A172 (cell line): ENCODE results near the gene ADGRG7. TPM values are rescaled to one million over a fixed set of nuclear protein-coding genes. Genes with fewer than 3 reads are reported as not detected.
"Not testable (repeated sequence)": the region's sequence is repeated elsewhere in the genome, so short reads cannot be mapped to it uniquely, and the experiment has no call there.

Source experiments
- DNase-seq: peaks from one replicate; pipeline ENCODE4 v3.0.0-alpha.2; 2015; ENCODE audit warnings: low spot score
- total RNA-seq: library from RNA; depleted of rRNA; stranded (reverse); fragments of >200 nt; shearing (Covaris generic); gene quantifications from 2 replicates; pipeline ENCODE4 v1.2.3, GENCODE V29; 2014

The ADGRG7 gene
- total RNA-seq, 1 experiment from 2014 or later: not detected

DNA sequence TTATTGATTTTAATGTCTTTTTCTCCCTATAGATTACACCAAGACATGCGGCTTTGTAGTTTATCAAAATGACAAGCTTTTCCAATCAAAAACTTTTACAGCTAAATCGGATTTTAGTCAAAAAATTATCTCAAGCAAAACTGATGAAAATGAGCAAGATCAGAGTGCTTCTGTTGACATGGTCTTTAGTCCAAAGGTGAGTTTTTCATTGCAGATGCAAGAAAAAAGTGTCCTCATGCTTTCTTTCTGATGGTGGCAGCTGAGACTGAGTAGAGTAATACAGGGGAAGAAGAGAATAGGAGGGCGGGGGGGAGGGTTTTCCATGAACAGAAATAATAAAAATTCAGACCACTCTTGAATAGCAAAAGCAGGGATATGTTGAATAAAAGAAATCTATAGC is 36.5 kb downstream of the ADGRG7 start:
- no peak for DNase-seq

DNA sequence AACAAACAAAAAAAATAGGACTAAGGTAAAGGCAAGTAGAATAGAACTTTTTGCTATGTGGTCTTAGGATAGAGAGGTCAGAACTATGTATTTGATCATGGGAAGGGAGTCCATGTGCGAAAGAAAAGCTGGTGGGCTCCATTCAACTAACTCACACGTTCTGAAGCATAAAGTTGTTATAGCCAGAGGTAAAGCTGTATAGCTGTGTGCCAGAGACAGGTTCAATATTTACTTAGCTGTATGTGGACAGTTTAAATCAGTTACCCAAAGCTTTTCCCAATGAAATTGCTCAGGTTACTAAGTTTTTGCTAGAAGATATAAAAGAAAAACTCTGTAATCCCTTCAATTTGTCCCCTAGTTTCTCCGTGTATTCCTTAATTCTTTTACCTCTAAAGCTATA is 37.8 kb downstream of the ADGRG7 start:
- no peak for DNase-seq

DNA sequence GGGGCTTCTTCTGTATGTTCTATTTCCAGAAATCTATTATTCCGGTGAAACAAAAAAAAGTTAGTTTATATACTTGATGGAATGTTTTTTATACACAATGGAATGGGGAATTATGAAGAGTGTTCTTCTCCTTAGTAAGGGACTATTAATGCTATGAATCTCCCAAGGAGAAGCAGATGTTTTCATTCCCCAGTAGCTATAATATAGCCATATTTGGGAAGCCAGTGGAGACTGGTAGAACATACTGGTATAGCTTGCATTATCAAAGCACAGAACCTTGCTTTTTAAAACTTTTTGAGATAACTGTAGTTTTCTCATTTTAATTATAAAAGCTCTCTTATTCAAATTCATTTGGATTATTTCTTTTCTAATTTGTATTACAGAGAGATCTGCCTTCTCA is 38.3 kb downstream of the ADGRG7 start:
- no peak for DNase-seq

DNA sequence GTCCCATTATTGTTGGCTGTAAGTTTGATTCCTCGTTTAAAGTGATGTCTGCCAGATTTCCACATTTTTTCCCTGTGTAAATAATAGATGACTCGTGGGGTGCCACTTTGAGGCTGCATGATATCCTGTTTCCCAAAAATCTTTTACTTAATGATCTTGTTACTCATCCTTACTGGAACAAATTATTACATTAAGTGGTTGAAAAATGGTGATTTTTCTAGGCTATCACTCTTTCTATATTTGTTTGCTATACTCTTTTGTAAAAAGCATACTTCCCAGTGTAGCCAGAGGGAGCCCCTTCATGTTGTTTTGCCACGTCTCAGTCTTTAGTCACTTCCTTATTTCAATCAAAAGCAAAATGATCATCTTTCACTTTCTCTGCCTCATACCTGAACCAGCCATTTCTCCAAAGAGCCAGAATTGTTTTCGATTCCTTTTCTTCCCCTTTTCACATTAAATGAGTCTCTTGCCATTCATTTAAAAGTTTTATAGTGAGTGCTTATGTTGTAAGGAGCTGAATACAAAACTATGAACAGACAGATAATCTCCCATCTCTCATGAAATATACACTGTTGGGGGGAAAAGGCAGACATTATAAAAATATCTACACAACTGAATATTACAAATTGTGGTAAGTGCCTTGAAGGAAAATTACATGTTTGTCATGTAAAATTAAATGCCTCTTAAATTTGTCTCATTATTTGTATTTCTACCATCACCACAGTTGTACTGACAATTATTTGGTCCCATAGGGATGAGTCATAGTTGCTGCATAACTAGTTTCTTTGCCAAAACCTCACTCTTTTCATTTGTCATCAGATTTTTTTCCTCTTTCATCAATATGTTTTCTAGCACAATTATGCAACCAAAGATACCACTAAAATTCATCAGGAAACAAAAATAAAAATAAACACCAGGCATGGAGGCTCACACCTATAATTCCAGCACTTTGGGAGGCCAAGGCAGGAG is 41.5 kb downstream of the ADGRG7 start:
- DNase-seq: peak; percentile 49

DNA sequence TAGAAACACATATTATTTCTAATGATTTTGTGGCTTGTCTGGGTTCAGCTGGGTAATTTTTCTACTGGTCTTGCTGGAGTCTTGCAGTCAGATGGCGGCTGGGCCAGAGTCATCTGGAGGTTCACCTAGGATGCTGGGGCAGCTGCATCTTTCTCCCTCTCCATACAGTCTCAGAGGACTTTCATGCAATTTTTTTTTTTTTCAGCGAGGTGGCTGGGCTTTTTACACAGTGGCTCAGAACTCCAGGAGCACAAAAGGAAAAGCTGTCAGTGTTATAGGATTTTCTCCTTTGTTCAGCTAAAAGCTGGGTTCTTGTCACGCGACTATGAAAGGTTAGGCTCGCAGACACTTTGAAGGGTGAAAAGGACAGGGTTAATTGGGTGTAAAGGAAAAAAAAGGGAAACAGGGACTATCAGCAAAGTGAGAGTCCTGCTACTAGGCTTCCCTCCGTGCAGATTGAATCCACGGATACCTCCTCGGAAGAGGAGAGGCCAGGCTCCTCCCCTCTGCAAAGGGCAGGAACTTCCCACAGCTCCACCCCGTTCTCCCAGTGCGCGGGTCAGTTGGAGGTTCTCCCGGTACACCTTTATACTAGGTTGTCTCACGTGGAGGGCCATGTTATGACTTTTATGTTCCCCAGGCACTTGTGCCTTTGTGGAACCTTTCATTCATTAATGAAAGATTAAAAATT is 44.3 kb downstream of the ADGRG7 start:
- no peak for DNase-seq

DNA sequence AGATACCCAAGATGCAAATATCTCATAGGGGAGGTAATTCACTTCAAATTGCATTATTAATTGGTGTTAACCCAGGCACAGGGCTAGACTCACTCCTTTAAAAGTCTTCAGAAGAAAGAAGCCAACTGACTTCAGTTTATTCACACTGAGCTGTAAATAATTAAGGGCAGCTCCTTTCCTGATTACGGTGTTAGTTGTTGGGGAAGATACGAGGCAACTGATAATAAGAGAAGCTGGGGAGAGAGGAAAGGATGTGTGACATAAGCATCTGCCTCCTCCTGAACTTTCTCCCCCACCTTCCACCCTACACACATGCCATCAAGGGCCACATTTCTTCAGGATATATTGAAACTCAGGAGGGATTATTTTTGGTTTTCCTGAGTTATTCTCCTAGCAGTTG is 47.5 kb downstream of the ADGRG7 start:
- no peak for DNase-seq

DNA sequence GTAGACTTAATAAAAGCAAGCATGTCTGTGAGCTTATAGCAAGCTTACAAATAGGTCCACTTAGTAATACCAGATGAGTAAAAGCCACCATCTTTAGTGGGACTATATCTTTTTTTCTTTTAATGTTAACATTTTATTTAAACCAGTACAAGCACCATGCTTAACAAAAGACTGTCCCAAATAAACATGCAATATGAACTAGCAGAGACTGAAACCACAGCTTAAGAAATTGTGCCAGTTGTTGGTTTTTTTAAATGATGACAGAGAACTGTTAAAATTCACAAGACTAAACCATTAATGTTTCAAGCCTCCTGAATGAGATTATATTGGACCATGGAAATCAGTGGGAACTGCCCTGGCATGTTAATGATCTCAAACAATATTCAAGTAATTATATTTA is 51.9 kb downstream of the ADGRG7 start:
- DNase-seq: not testable (repeated sequence)

DNA sequence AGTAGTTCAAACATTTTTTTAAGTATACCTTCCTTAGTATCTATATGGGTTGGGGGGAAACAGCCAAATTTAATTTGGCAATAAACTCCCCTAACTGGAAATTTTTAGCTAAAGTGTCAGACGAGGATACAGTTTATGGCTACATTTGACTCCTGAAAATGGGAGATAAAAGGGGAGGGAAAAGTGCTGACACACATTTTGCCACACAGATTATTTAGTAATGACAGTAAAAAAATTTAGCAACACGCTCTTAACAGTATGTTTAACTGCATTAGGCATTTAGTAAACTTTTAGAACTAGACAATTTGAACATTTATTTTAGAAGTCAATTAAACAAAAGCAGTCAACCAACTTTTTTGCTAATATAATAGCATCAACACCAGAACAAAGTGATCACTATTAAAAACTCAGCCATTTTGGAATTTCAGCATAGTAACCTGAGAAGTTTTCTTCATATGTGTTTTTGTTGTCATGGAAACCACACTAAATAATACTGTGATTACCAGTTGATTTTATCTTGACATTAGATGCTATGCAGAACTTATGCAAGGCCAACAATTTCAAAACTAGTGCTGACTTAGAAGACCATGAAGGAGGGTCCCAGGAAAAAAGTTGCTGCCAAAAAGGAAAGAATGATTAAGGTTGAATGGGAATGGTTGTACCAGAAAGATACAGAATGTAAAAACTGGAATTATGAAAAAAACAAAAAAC is 52.9 kb downstream of the ADGRG7 start:
- DNase-seq: no peak

DNA sequence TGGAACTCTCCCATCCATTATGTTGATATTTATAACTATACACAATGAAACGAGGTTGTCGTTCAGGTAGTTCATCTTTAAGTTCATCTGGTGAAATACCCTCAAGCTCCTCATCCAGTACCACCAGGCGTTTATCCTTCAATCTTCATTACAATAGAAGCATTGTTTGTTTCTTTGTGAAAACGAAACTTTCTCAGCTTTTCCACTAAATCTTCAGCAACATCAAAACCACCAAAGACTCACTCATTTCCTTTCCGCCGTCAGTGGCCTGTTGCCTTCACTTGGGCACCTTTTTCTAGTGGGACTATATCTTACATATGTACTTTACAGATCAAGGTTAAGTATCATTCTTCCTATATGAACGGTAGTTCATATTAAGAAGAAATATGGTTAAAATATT is 55.8 kb downstream of the ADGRG7 start:
- DNase-seq: peak; percentile 51

DNA sequence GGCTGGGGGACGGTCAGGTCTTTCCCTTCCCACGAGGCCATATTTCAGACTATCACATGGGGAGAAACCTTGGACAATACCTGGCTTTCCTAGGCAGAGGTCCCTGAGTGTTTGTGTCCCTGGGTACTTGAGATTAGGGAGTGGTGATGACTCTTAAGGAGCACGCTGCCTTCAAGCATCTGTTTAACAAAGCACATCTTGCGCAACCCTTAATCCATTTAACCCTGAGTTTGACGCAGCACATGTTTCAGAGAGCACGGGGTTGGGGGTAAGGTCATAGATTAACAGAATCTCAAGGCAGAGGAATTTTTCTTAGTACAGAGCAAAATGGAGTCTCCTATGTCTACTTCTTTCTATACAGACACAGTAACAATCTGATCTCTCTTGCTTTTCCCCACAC is 57.3 kb downstream of the ADGRG7 start:
- DNase-seq: not testable (repeated sequence)

DNA sequence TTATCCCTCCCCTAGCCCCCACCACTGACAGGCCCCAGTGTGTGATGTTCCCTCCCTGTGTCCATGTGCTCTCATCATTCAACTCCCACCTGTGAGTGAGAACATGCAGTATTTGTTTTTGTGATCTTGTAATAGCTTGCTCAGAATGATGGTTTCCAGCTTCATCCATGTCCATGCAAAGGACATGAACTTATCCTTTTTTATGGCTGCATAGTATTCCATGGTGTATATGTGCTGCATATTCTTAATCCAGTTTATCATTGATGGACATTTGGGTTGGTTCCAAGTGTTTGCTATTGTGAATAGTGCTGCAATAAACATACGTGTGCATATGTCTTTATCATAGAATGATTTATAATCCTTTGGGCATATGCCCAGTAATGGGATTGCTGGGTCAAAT is 57.9 kb downstream of the ADGRG7 start:
- DNase-seq: not testable (repeated sequence)

DNA sequence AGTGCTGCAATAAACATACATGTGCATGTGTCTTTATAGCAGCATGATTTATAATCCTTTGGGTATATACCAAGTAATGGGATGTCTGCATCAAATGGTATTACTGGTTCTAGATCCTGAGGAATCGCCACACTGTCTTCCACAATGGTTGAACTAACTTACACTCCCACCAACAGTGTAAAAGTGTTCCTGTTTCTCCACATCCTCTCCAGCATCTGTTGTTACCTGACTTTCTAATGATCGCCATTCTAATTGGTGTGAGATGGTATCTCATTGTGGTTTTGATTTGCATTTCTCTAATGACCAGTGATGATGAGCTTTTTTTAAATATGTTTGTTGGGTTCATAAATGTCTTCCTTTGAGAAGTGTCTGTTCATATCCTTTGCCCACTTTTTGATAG is 61.6 kb downstream of the ADGRG7 start:
- not testable (repeated sequence) for DNase-seq

DNA sequence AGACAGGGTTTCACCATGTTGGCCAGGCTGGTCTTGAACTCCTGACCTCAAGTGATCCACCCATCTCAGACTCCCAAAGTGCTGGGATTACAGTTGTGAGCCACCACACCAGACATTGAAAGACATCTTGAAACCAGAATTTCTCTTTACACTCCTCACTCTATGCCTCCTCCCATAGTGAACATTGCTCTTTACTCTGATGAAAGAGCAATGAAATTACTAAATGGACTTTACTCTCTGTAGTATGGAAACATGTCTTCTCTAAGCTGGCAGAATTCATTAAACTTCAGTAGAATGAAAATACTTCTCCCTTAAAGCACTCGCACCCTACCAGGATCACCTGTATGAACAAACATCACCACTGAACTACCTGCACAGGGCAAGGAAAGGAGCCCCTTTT is 72.1 kb downstream of the ADGRG7 start:
- DNase-seq: no peak

DNA sequence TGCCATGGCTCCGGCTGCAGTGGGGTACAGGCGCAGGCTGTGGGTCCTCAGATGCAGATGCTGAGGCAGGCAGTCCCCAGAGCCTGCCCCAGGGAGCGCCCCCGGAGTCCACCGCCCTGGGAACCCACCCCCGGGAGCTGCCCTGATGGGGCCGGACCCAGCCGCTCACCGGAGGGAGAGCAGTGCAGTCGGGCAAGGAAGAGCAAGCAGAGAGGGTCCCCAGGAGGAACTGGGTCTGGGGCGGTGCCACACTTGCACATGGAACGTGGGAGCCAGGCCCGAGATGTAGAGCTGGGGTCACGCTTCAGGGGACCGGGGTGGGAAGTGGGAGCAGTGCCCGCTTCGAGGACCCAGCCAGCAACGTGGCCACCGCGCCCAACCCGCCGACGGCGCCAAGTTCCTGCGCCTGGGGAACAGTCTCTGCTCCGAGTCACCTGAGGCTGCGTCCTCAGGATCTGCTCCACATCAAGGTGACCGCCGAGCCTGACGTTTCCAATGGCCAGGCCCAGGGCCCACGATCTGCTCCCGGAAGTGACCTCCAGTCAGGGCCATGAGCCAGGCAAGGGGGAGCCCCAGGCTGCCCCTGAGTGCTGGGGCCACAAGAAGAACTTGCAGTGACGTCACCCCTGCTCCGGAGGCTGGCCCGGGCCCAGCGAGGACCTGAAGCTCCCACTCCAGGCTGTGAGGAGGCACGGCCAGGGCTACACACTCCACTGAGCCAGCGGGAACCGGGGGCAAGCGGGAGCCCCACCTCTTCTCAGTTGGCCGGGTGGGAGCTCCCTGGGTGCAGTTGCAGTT is 72.9 kb downstream of the ADGRG7 start:
- no peak for DNase-seq

DNA sequence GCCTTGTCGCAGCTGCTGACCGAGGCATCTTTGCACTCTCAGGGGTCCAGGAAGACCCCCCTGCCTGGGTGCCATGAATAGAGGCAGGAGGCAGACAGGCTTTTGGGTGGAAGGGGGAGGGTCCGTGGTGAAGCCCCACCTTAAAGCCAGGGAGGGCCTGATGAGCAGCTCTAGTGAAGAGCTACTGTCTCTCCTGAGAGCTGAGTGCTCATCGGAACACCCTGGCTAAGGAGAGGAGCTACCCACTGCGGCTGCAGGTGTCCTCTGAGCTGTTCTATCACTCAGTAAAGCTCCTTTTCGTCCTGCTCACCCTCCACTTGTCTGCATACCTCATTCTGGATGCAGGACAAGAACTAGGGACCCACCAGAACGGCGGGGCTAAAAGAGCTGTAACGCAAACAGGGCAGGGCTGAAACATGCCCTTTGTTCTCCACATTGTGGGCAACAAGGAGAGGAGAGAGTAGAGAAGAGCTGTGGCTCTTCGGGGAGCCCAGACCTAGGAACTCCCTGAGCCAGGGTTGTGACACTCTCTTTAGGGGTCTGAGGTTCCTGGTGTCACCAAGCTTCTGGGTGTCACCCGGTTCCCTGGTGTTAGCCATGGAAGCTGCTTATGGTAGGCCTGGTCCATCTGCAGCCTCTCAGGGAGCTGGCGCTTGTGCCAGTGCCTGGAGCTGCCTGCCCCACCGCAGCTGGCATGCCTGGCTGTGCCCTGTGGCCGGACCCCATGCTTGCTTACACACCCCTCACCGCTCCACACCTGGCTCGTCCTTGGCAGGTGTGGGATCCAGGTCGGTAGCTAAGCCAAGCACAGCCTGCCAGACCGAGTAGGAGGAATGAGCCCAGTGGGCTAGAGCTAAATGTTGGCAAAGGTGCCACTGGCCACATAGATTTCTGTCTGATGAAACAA is 73.7 kb downstream of the ADGRG7 start:
- no peak for DNase-seq

DNA sequence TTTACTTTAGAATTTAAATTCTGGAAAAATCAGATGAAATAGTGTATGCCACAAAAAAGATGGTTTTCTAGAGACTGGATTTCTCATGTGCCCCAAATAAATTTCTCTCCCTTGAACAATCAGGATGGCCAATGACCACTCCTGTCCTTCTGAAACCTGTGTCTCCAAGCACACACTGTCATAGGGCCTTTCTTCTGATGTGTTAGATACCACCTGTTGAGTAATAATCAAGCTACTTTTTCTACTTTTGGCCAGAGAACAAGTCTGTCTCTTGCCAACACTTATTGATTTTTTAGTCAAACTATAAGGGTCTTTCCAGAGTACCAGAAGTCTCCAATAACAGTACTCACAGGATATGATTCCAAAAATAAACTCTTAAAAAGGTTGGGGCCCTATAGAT is 83.8 kb downstream of the ADGRG7 start:
- DNase-seq: no peak

DNA sequence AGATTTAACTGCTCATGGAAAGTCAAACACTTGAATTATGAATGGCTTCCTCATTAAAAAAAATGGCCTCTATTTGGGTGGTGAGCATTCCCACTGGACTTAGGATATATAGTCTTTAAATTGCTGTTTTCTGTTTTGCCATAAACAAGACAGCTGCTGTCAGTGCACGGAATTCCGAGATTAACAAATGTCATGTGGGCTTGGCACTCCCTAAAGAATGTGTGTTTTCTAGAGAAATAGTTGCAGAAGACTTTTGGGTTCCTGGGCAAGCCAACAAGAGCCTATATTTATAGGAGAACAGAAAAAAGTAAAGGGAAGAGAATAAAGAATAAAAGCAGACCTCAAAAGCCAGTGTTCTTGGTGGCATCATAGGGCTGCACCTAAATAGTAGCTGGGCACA is 86.3 kb downstream of the ADGRG7 start:
- DNase-seq: no peak

DNA sequence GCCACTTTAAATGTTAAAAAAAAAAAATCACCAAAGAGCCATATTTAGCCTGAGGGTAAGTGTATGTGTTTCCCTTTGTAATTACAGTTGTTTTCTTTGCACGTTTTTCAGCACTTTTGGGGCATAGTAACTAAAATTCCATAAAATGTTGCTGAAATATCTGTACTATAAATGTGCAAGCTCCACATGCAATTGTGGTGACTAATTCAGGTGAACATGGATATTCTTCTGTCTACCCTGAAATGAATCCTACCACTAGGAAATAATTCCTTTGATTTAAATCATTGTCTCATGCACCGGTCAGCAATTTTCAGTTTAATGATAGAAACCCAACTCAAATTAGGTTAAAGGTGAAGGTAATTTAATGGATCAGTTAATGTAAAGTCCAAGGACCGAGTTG is 86.8 kb downstream of the ADGRG7 start:
- DNase-seq: no peak

DNA sequence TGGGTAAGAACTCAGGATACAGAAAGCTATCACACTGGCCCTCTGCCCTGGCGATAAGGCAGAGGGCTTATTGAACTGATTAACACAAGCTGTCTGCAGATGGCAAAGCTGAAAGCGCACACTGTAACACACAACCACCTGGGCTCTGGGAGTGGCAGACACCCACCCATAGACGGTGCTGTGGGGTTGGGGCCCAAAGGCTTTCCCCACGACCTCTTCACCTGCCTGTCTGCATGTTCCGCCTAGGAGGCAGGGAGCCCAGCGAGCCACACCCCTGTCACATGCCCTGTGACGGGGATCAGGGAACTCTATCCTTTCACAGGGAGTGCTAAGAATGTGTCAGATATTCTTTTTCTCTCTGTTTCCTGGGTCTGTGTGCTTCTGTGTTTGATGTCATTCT is 87.8 kb downstream of the ADGRG7 start:
- DNase-seq: no peak

DNA sequence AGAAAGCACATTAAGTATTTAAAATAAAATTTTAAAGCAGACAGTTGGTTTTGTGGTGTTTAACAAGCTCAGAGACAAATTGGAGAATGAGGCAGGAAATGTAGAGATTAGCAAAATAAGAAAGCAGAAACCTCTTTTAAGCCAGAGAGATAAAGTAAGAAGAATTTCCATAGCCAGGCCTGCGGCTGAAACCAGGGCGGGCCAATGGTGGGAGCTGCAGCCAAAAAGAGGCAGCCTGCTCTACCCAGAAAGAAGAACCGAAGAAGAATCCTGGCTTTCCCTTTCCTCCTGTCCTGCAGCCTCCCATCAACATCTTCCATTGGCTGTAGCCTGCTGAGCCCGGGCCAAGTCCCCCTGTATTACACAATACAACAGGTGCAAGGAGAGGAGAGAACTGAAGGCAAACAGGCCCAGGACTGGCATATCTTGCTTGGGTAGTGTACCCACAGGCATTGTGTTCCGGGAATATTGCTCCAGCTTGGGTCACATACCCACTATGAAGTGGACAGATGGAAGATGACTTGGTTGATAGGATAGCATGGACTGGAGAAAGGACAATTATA is 88.4 kb downstream of the ADGRG7 start:
- DNase-seq: no peak
